Glutamatergic neuron (in vitro differentiated cells): Measurements from ENCODE around the gene TRMT44. TPM values are rescaled to one million over a fixed set of nuclear protein-coding genes. Genes with fewer than 3 reads are reported as not detected.

Experiments used
- DNase-seq: peaks from one replicate; pipeline ENCODE4 v3.0.0; 2022
- H3K27ac Mint-ChIP-seq: one replicate; pipeline ENCODE4 v1.8.0; 2020; ENCODE audit warnings: mild to moderate bottlenecking, mixed read lengths, inconsistent platforms; ENCODE audit not compliant: unreplicated experiment
- H3K27me3 Mint-ChIP-seq: one replicate; pipeline ENCODE4 v1.8.0; 2020; ENCODE audit warnings: mild to moderate bottlenecking, moderate library complexity, mixed read lengths, inconsistent platforms; ENCODE audit not compliant: unreplicated experiment
- H3K36me3 Mint-ChIP-seq: one replicate; pipeline ENCODE4 v1.8.0; 2020; ENCODE audit warnings: mild to moderate bottlenecking, mixed read lengths, inconsistent platforms; ENCODE audit not compliant: unreplicated experiment
- H3K4me1 Mint-ChIP-seq: one replicate; pipeline ENCODE4 v1.8.0; 2020; ENCODE audit warnings: mild to moderate bottlenecking, low read depth, mixed read lengths, inconsistent platforms; ENCODE audit not compliant: unreplicated experiment
- H3K4me3 Mint-ChIP-seq: one replicate; pipeline ENCODE4 v1.8.0; 2020; ENCODE audit warnings: mild to moderate bottlenecking, mixed read lengths, inconsistent platforms; ENCODE audit not compliant: unreplicated experiment
- H3K9me3 Mint-ChIP-seq: one replicate; pipeline ENCODE4 v1.8.0; 2020; ENCODE audit warnings: mild to moderate bottlenecking, moderate library complexity, mixed read lengths, inconsistent platforms; ENCODE audit not compliant: unreplicated experiment
- total RNA-seq: library from RNA; stranded (reverse); fragmentation: NEBNext Ultra II Directional; extraction: Animal tissue kit (Norgen Biotek cat#: 25700); gene quantifications from one replicate; pipeline ENCODE4 v1.2.1, GENCODE V29; 2021; ENCODE audit not compliant: unreplicated experiment
- TF ChIP-seq, protein P1 (sequence below): fragments of 200-600 bp; sonication (generic); IDR thresholded peaks from one replicate; pipeline ENCODE4 v1.5.0; 2021; ENCODE audit not compliant: partially characterized antibody, unreplicated experiment

Gene TRMT44
- total RNA-seq, 1 donor from 2014 or later: 23.3 TPM

DNA sequence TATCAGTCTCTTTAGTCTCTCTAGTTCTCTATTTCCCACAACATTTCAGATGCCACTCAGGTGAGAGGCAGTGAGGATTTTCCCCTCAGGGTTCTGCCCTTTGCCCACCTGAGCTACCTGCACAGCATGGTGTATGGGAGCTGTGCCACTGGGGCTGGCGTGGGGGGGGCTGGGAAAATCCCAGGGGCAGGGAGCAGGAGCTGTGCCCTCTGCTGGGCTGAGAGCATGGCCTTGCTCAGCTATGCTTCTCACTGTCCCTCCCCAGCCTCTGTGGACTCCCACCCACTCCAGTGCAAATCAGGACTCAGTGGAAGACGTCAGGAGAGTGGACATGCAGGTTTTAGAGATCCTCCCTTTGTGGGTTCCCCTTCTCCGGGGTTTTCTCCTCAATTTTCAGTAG lies 57.2 kb downstream of the TRMT44 start:
- Mint-ChIP-seq H3K4me1 (peaks cover 11% of the 10 kb centered on the region), H3K36me3 (no peaks in the 10 kb centered on the region)

DNA sequence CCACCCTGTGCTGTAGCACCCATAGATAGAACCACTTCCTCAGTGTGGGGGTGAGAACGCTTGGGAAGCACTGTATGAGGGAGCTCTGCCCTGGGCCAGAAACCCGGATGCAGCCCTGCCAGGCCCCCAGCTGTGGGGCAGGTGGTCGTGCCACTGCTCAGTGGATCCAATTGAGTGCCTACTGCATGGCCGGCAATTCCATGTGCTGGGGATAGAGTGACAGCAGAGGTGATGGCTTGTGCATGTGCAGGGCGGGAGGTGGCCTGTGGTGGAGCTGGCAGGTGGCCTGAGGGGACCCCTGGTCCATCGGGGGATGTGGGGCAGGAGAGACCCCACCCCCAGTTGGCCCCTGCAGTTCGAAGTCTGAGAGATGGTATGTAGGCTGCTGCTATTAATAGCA lies 60.4 kb downstream of the TRMT44 start:
- Mint-ChIP-seq H3K27ac (no peak overlapping the region), H3K9me3 (peaks cover 12% of the 10 kb centered on the region), H3K4me1 (peaks cover 7% of the 10 kb centered on the region), H3K4me3 (no peak overlapping the region), H3K27me3 (peaks cover 9% of the 10 kb centered on the region), H3K36me3 (no peaks in the 10 kb centered on the region)
- no peak for DNase-seq
- TF ChIP-seq, protein P1, sequence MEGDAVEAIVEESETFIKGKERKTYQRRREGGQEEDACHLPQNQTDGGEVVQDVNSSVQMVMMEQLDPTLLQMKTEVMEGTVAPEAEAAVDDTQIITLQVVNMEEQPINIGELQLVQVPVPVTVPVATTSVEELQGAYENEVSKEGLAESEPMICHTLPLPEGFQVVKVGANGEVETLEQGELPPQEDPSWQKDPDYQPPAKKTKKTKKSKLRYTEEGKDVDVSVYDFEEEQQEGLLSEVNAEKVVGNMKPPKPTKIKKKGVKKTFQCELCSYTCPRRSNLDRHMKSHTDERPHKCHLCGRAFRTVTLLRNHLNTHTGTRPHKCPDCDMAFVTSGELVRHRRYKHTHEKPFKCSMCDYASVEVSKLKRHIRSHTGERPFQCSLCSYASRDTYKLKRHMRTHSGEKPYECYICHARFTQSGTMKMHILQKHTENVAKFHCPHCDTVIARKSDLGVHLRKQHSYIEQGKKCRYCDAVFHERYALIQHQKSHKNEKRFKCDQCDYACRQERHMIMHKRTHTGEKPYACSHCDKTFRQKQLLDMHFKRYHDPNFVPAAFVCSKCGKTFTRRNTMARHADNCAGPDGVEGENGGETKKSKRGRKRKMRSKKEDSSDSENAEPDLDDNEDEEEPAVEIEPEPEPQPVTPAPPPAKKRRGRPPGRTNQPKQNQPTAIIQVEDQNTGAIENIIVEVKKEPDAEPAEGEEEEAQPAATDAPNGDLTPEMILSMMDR: no peak

More for the DNA sequence above, 57.2 kb downstream of the TRMT44 start:
- Mint-ChIP-seq H3K4me3 (no peak overlapping the region), H3K9me3 (peaks cover 10% of the 10 kb centered on the region), H3K27ac (no peak overlapping the region), H3K27me3 (peaks cover 8% of the 10 kb centered on the region)
- no peak for DNase-seq
- TF ChIP-seq, protein P1: no peak

DNA sequence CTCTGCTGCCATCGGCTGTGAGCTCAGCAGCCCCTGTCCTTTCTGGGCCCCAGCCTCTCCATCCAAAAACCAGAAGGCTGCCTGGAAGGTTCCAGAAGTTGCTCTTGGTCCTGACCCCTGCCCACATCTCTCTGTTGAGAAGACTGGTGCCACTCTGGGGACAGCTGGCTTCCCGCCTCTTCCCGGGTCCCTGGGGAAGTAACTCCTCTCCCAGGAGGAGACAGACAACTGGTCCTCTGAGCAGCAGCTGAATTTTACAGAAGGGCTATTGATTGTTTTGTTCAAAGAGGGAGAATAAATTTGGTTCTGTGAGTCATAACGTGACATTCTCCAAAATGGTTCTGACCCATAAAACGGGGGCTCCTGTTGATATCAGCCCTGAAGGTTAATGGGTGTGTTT lies 61.2 kb downstream of the TRMT44 start:
- no peak overlapping the region for H3K27ac Mint-ChIP-seq
- H3K4me1 Mint-ChIP-seq: peaks cover 4% of the 10 kb centered on the region
- H3K27me3 Mint-ChIP-seq: peaks cover 9% of the 10 kb centered on the region
- no peaks in the 10 kb centered on the region for H3K36me3 Mint-ChIP-seq
- H3K9me3 Mint-ChIP-seq: peaks cover 12% of the 10 kb centered on the region
- TF ChIP-seq, protein P1: no peak
- no peak overlapping the region for H3K4me3 Mint-ChIP-seq
- DNase-seq: no peak

DNA sequence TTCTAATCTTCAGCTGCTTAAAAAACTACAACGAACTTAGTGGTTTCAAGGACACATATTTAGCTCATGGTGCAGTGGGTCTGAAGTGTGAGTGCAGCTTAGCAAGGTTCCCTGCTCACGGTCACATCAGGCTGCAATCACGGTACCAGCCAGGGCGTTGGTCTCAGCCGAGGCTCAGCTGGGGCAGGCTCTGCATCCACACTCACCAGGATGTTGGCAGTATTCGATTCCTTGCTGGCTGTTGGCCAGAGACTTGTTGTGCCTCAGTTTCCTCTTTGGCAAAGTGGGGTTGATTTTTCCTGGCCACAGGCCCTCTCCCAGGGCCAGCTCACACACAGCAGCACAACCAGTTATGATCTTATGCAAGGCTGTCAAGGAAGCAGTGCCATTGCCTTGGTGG lies 61.8 kb downstream of the TRMT44 start:
- H3K36me3 Mint-ChIP-seq: no peaks in the 10 kb centered on the region
- TF ChIP-seq, protein P1: no peak
- H3K27ac Mint-ChIP-seq: no peak overlapping the region
- peaks cover 4% of the 10 kb centered on the region for H3K4me1 Mint-ChIP-seq
- H3K9me3 Mint-ChIP-seq: peaks cover 12% of the 10 kb centered on the region
- no peak overlapping the region for H3K4me3 Mint-ChIP-seq
- H3K27me3 Mint-ChIP-seq: peaks cover 9% of the 10 kb centered on the region
- DNase-seq: no peak

DNA sequence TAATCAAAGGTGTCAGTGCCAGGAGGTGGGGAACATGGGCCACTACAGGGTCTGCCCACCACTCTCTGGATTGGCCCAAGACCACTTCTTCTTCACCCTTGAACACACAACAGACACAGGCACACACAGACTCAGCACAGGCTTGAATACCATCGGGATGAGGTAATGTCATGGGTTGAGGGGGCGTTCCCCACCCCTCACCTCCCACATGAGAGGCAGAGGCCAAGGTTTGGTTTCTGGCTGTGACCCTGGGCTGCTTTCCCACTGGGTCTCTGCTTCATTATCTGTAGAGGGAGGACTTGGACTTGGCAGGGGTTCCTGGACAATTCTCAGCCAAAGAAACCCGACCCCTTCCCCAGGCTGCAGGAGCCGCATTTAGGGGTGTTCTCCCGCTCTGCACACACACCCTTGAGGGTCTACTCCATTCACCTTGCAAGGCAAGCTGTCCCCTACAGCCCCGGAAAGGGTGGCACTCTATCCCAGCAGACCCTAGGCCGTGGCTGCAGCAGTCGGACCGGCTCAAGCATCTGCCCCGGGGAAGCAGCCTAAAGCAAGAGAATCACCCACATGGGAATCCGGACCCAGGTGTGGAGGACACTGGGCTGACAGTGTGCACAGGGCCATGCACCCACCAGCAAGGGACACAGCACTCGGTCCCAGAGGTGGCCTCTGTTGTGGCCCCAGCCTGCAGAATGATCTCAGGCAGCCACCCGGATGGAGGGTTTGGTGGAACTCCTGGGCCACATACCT lies 62.4 kb downstream of the TRMT44 start:
- peaks cover 9% of the 10 kb centered on the region for H3K27me3 Mint-ChIP-seq
- DNase-seq: no peak
- H3K4me3 Mint-ChIP-seq: peak overlapping the region; percentile 11
- H3K27ac Mint-ChIP-seq: no peak overlapping the region
- H3K36me3 Mint-ChIP-seq: no peaks in the 10 kb centered on the region
- TF ChIP-seq, protein P1: no peak
- H3K9me3 Mint-ChIP-seq: peaks cover 8% of the 10 kb centered on the region
- H3K4me1 Mint-ChIP-seq: peaks cover 7% of the 10 kb centered on the region
